HG02981 (cell line): Measurements from ENCODE around the gene SUSD2.

ENCODE experiments used
- ATAC-seq: cut with Tn5 transposase; IDR thresholded peaks from one replicate; pipeline ENCODE4 v1.9.1; 2021; ENCODE audit warnings: mild to moderate bottlenecking, moderate library complexity; ENCODE audit not compliant: unreplicated experiment

SUSD2 gene

GRCh38 chr22:24148266-24149197, 32.8 kb upstream of the SUSD2 start:
- ATAC-seq, result no peak

- no peak for ATAC-seq
These were observed 32.1 kb upstream of the SUSD2 start for GRCh38 chr22:24149198-24149590.

GRCh38 chr22:24153353-24153752, 27.9 kb upstream of the SUSD2 start:
- no peak for ATAC-seq

GRCh38 chr22:24153959-24154358, 27.3 kb upstream of the SUSD2 start:
- ATAC-seq, result no peak

- no peak for ATAC-seq
These were observed 26.5 kb upstream of the SUSD2 start for GRCh38 chr22:24154826-24155225.

GRCh38 chr22:24155627-24156140, 25.6 kb upstream of the SUSD2 start:
- ATAC-seq, result peak; percentile 37

- ATAC-seq, result peak; percentile 34
These were observed 25.0 kb upstream of the SUSD2 start for GRCh38 chr22:24156141-24156912.

GRCh38 chr22:24156913-24157821, 24.1 kb upstream of the SUSD2 start:
- peak; percentile 69 for ATAC-seq

GRCh38 chr22:24157822-24158135, 23.5 kb upstream of the SUSD2 start:
- ATAC-seq, result no peak

GRCh38 chr22:24159650-24160049, 21.6 kb upstream of the SUSD2 start:
- no peak for ATAC-seq

GRCh38 chr22:24160546-24160945, 20.7 kb upstream of the SUSD2 start:
- no peak for ATAC-seq

- ATAC-seq, result no peak
These were observed 19.8 kb upstream of the SUSD2 start for GRCh38 chr22:24161485-24161884.

GRCh38 chr22:24161909-24162308, 19.4 kb upstream of the SUSD2 start:
- no peak for ATAC-seq

- ATAC-seq, result no peak
These were observed 18.9 kb upstream of the SUSD2 start for GRCh38 chr22:24162436-24162835.

- no peak for ATAC-seq
These were observed 17.0 kb upstream of the SUSD2 start for GRCh38 chr22:24164243-24164642.

GRCh38 chr22:24164940-24165339, 16.3 kb upstream of the SUSD2 start:
- no peak for ATAC-seq

GRCh38 chr22:24165673-24166072, 15.6 kb upstream of the SUSD2 start:
- no peak for ATAC-seq

- ATAC-seq, result no peak
These were observed 14.5 kb upstream of the SUSD2 start for GRCh38 chr22:24166811-24167210.

GRCh38 chr22:24169439-24170058, 11.7 kb upstream of the SUSD2 start:
- no peak for ATAC-seq

- ATAC-seq, result no peak
These were observed 11.1 kb upstream of the SUSD2 start for GRCh38 chr22:24170188-24170587.
